SK-N-MC (cell line): ENCODE measurements around the gene RTF2.

Source experiments
- DNase-seq: peaks from one replicate; pipeline ENCODE4 v3.0.0-alpha.2; 2011; ENCODE audit warnings: low read depth, low spot score
- H3K27ac ChIP-seq: fragments of 200-600 bp; sonication (generic); 2 replicates; pipeline ENCODE4 v1.5.1; 2016; ENCODE audit warnings: mixed run types
- H3K36me3 ChIP-seq: fragments of 200-600 bp; sonication (generic); 2 replicates; pipeline ENCODE4 v1.6.1; 2017; ENCODE audit warnings: antibody characterized with exemption, low read length, mixed read lengths; ENCODE audit not compliant: insufficient read depth
- H3K4me3 ChIP-seq: fragments of 200-600 bp; sonication (generic); 2 replicates; pipeline ENCODE4 v1.5.1; 2016
- H3K9ac ChIP-seq: fragments of 200-600 bp; sonication (generic); 2 replicates; pipeline ENCODE4 v1.8.0; 2017; ENCODE audit warnings: mixed run types, mixed read lengths; ENCODE audit not compliant: insufficient read length
- H3K9me3 ChIP-seq: fragments of 200-600 bp; sonication (generic); 2 replicates; pipeline ENCODE4 v1.6.1; 2017; ENCODE audit warnings: low read depth, mild to moderate bottlenecking, antibody characterized with exemption, low read length, moderate library complexity, mixed read lengths
- EZH2 ChIP-seq: fragments of 200-600 bp; sonication (generic); IDR thresholded peaks from one replicate; pipeline ENCODE4 v1.6.1; 2017; ENCODE audit warnings: antibody characterized with exemption
- FOXP2 ChIP-seq: optimal IDR thresholded peaks from 2 replicates; pipeline ENCODE3; 2011; ENCODE audit warnings: mild to moderate bottlenecking, moderate library complexity; ENCODE audit not compliant: insufficient read depth; ENCODE audit errors: extremely low read length, control extremely low read depth
- POLR2AphosphoS5 ChIP-seq: IDR thresholded peaks from 2 replicates; pipeline ENCODE4 v1.6.1; 2012; ENCODE audit warnings: mild to moderate bottlenecking, low read depth, low read length, borderline replicate concordance

The RTF2 gene

GRCh38 chr20:56431471-56431870 is 37.0 kb upstream of the RTF2 start:
- no peaks in the 10 kb centered on the region for H3K9me3 ChIP-seq
- H3K27ac ChIP-seq = no peak overlapping the region
- no peak overlapping the region for H3K4me3 ChIP-seq
- DNase-seq = no peak
- H3K9ac ChIP-seq = no peak overlapping the region
- TF ChIP-seq POLR2AphosphoS5 = no peak
- no peak for TF ChIP-seq FOXP2
- no peak for TF ChIP-seq EZH2
- no peaks in the 10 kb centered on the region for H3K36me3 ChIP-seq

GRCh38 chr20:56433221-56433879 is 35.1 kb upstream of the RTF2 start:
- DNase-seq = no peak
- Histone ChIP-seq H3K27ac (no peak overlapping the region), H3K9me3 (no peaks in the 10 kb centered on the region), H3K36me3 (no peaks in the 10 kb centered on the region), H3K9ac (no peak overlapping the region), H3K4me3 (no peak overlapping the region)
- no peak for TF ChIP-seq EZH2
- TF ChIP-seq FOXP2 = no peak
- no peak for TF ChIP-seq POLR2AphosphoS5

GRCh38 chr20:56433880-56434255 is 34.6 kb upstream of the RTF2 start:
- no peaks in the 10 kb centered on the region for H3K9me3 ChIP-seq
- H3K36me3 ChIP-seq = no peaks in the 10 kb centered on the region
- no peak overlapping the region for H3K27ac ChIP-seq
- TF ChIP-seq FOXP2 (no peak), POLR2AphosphoS5 (no peak), EZH2 (no peak)
- H3K4me3 ChIP-seq = no peak overlapping the region
- DNase-seq = no peak
- H3K9ac ChIP-seq = no peak overlapping the region

GRCh38 chr20:56437196-56437960 is 31.0 kb upstream of the RTF2 start:
- Histone ChIP-seq H3K9me3 (no peaks in the 10 kb centered on the region), H3K36me3 (no peaks in the 10 kb centered on the region), H3K4me3 (no peak overlapping the region), H3K9ac (no peak overlapping the region), H3K27ac (no peak overlapping the region)
- no peak for DNase-seq
- TF ChIP-seq POLR2AphosphoS5 (no peak), FOXP2 (no peak), EZH2 (no peak)

- DNase-seq = no peak
- no peaks in the 10 kb centered on the region for H3K36me3 ChIP-seq
- no peak overlapping the region for H3K9ac ChIP-seq
- TF ChIP-seq FOXP2 (no peak), POLR2AphosphoS5 (no peak), EZH2 (no peak)
- no peak overlapping the region for H3K27ac ChIP-seq
- H3K4me3 ChIP-seq = no peak overlapping the region
- H3K9me3 ChIP-seq = no peaks in the 10 kb centered on the region
These were observed 30.1 kb upstream of the RTF2 start for GRCh38 chr20:56438284-56438683.

GRCh38 chr20:56439771-56440291 is 28.6 kb upstream of the RTF2 start:
- H3K9ac ChIP-seq = peak overlapping the region; percentile 19
- no peaks in the 10 kb centered on the region for H3K9me3 ChIP-seq
- no peaks in the 10 kb centered on the region for H3K36me3 ChIP-seq
- DNase-seq = no peak
- TF ChIP-seq FOXP2 (no peak), POLR2AphosphoS5 (no peak), EZH2 (no peak)
- peak overlapping the region; percentile 81 for H3K27ac ChIP-seq
- H3K4me3 ChIP-seq = no peak overlapping the region

- Histone ChIP-seq H3K9ac (no peak overlapping the region), H3K27ac (peak overlapping the region; percentile 81), H3K9me3 (no peaks in the 10 kb centered on the region), H3K4me3 (no peak overlapping the region), H3K36me3 (no peaks in the 10 kb centered on the region)
- DNase-seq = no peak
- no peak for TF ChIP-seq EZH2
- no peak for TF ChIP-seq POLR2AphosphoS5
- no peak for TF ChIP-seq FOXP2
These were observed 27.9 kb upstream of the RTF2 start for GRCh38 chr20:56440346-56441007.
